IMR-90 (cell line): ENCODE results near the gene RHEX. TPM values are rescaled to one million over a fixed set of nuclear protein-coding genes. Genes with fewer than 3 reads are reported as not detected.

Experiments
- ATAC-seq: fragments of 200-7000 bp; cut with Tn5 transposase; 2 replicates; pipeline ENCODE4 v1.9.1; 2020; ENCODE audit warnings: low read depth, mild to moderate bottlenecking, moderate library complexity
- BruUV-seq: library from RNA; stranded (reverse); fragments of 400-500 nt; replicated peaks from 2 replicates; lab custom pipeline; 2021; lab: Mats Ljungman, UMichigan
- CTCF ChIA-PET: fragments of 300-600 bp; formaldehyde crosslinking; extraction: SDS; loops from one replicate; lab custom pipeline; 2021; ENCODE audit warnings: antibody characterized with exemption; lab: Yijun Ruan, JAX
- POLR2A ChIA-PET: fragments of 300-600 bp; sonication (Branson Sonifier 250); formaldehyde crosslinking; loops from one replicate; lab custom pipeline; 2022; ENCODE audit warnings: antibody characterized with exemption; ENCODE audit not compliant: unreplicated experiment; lab: Charles Lee
- DNase-seq: peaks from one replicate; pipeline ENCODE4 v3.0.0; 2013
- H2AFZ ChIP-seq: replicated peaks from 2 replicates; pipeline ENCODE3; 2013; ENCODE audit warnings: low read length, mild to moderate bottlenecking; ENCODE audit not compliant: poor library complexity
- H2AK5ac ChIP-seq: 2 replicates; pipeline ENCODE4 v1.6.1; 2013; ENCODE audit warnings: low read depth, low read length, inconsistent platforms
- H2AK9ac ChIP-seq: replicated peaks from 2 replicates; pipeline ENCODE3; 2013; ENCODE audit warnings: mild to moderate bottlenecking, low read depth, low read length, moderate library complexity; ENCODE audit not compliant: poor library complexity
- H2BK120ac ChIP-seq: 2 replicates; pipeline ENCODE4 v1.6.1; 2013; ENCODE audit warnings: low read depth, low read length, inconsistent platforms
- H2BK15ac ChIP-seq: 3 replicates; pipeline ENCODE4 v1.6.1; 2013; ENCODE audit warnings: low read depth, low read length, inconsistent platforms
- H2BK20ac ChIP-seq: 2 replicates; pipeline ENCODE4 v1.6.1; 2013; ENCODE audit warnings: low read depth, mild to moderate bottlenecking, inconsistent platforms, low read length, moderate library complexity
- H2BK5ac ChIP-seq: 2 replicates; pipeline ENCODE4 v1.6.1; 2013; ENCODE audit warnings: mild to moderate bottlenecking, low read depth, low read length, inconsistent platforms; ENCODE audit not compliant: poor library complexity, severe bottlenecking
- H3K14ac ChIP-seq: replicated peaks from 2 replicates; pipeline ENCODE4 v1.6.1; 2013; ENCODE audit warnings: low read depth, low read length, inconsistent platforms
- H3K18ac ChIP-seq: 2 replicates; pipeline ENCODE4 v1.6.1; 2013; ENCODE audit warnings: low read depth, low read length, control low read depth
- H3K23ac ChIP-seq: 2 replicates; pipeline ENCODE4 v1.6.1; 2013; ENCODE audit warnings: low read depth, low read length, inconsistent platforms
- H3K27ac ChIP-seq: 2 replicates; pipeline ENCODE4 v1.5.1; 2013; ENCODE audit warnings: mild to moderate bottlenecking, control low read depth, low read length; ENCODE audit not compliant: insufficient read depth
- H3K27me3 ChIP-seq: 2 replicates; pipeline ENCODE4 v1.6.1; 2013; ENCODE audit warnings: low read length; ENCODE audit not compliant: control insufficient read depth, insufficient read depth
- H3K36me3 ChIP-seq: 2 replicates; pipeline ENCODE4 v1.6.1; 2013; ENCODE audit warnings: low read length, mixed read lengths; ENCODE audit not compliant: control insufficient read depth, insufficient read depth
- H3K4ac ChIP-seq: 2 replicates; pipeline ENCODE4 v1.6.1; 2013; ENCODE audit warnings: low read depth, low read length, inconsistent platforms
- H3K4me1 ChIP-seq: 2 replicates; pipeline ENCODE4 v1.6.1; 2013; ENCODE audit warnings: low read length, mixed read lengths; ENCODE audit not compliant: control insufficient read depth, insufficient read depth
- H3K4me2 ChIP-seq: 2 replicates; pipeline ENCODE4 v1.6.1; 2013; ENCODE audit warnings: low read depth, mild to moderate bottlenecking, control low read depth, low read length, moderate library complexity
- H3K4me3 ChIP-seq: 2 replicates; pipeline ENCODE4 v1.5.1; 2013; ENCODE audit warnings: low read depth, mild to moderate bottlenecking, control low read depth, low read length, moderate library complexity; ENCODE audit not compliant: insufficient read depth
- H3K56ac ChIP-seq: 2 replicates; pipeline ENCODE4 v1.6.1; 2013; ENCODE audit warnings: low read length, inconsistent platforms; ENCODE audit not compliant: insufficient read depth; ENCODE audit errors: extremely low read depth
- H3K79me1 ChIP-seq, 2 experiments: 2 replicates each; pipeline ENCODE4 v1.6.1; 2013; ENCODE audit warnings: low read length in 2 of 2, inconsistent platforms in 1 of 2, low read depth in 1 of 2
- H3K9ac ChIP-seq: 2 replicates; pipeline ENCODE4 v1.6.1; 2013; ENCODE audit warnings: low read depth, low read length, control low read depth
- H3K9me1 ChIP-seq: 2 replicates; pipeline ENCODE4 v1.6.1; 2013; ENCODE audit warnings: low read length, inconsistent platforms; ENCODE audit not compliant: insufficient read depth
- H3K9me3 ChIP-seq: 2 replicates; pipeline ENCODE4 v1.6.1; 2013; ENCODE audit warnings: low read length; ENCODE audit not compliant: control insufficient read depth, insufficient read depth
- H4K20me1 ChIP-seq: 2 replicates; pipeline ENCODE4 v1.6.1; 2013; ENCODE audit warnings: low read length, inconsistent platforms; ENCODE audit not compliant: insufficient read depth
- H4K5ac ChIP-seq: 2 replicates; pipeline ENCODE4 v1.6.1; 2013; ENCODE audit warnings: mild to moderate bottlenecking, low read depth, low read length, control low read depth
- H4K8ac ChIP-seq, 2 experiments: 2 replicates each; pipeline ENCODE4 v1.6.1; 2013; ENCODE audit warnings: low read depth in 2 of 2, low read length in 2 of 2, control low read depth in 1 of 2, inconsistent platforms in 1 of 2
- H4K91ac ChIP-seq: 2 replicates; pipeline ENCODE4 v1.6.1; 2013; ENCODE audit warnings: low read depth, low read length, inconsistent platforms; ENCODE audit not compliant: insufficient read depth
- CHD1 ChIP-seq: IDR thresholded peaks from 2 replicates; pipeline ENCODE4 v1.6.1; 2012; ENCODE audit warnings: low read depth, low read length, improper control_type of control experiment
- FOS ChIP-seq: fragments of 150-350 bp; IDR thresholded peaks from 2 replicates; pipeline ENCODE4 v1.6.1; 2016; ENCODE audit warnings: low read depth, low read length
- POLR2A ChIP-seq: IDR thresholded peaks from 2 replicates; pipeline ENCODE4 v1.6.1; 2012; ENCODE audit warnings: mild to moderate bottlenecking, low read depth, low read length
- WGBS, 2 experiments: methylation state at CpG; one replicate each; pipeline versions ENCODE4 v1.1.5 to v1.1.7; 2013; ENCODE audit warnings: missing lambda C conversion rate in 2 of 2; ENCODE audit not compliant: insufficient read length in 1 of 2; ENCODE audit errors: extremely low coverage in 2 of 2; 5-methylcytosine and 5-hydroxymethylcytosine counted together
- dilution Hi-C: fragments of 300-500 bp; cut with HindIII; formaldehyde crosslinking; loops from one replicate; pipeline ENCODE4 v1.14.3; 2018; ENCODE audit warnings: low sequenced_read_pairs; ENCODE audit not compliant: unreplicated experiment
- in situ Hi-C: fragments of 300-500 bp; cut with MboI; formaldehyde crosslinking; loops from 3 replicates; pipeline ENCODE4 v1.14.3; 2019; ENCODE audit warnings: low sequenced_read_pairs, inconsistent platforms, mixed read lengths
- intact Hi-C: fragments of 100-400 bp; cut with micrococcal nuclease; formaldehyde crosslinking; loops from 2 replicates; pipeline ENCODE4 v1.10.0; 2022
- polyA plus RNA-seq, 3 experiments: library from polyadenylated mRNA; depleted of rRNA; stranded (reverse); fragments of >200 nt; gene quantifications; 2 replicates each; pipeline ENCODE4 v1.2.3, GENCODE V29; 2012; ENCODE audit warnings: low replicate concordance in 1 of 3
- total RNA-seq: library from RNA; depleted of rRNA; stranded (reverse); fragments of >200 nt; gene quantifications from 2 replicates; pipeline ENCODE4 v1.2.3, GENCODE V29; 2012

RHEX gene
- total and polyA plus RNA-seq, 2 of the 4 experiments (the other 2 are of a cell fraction): not detected

GRCh38 chr1:206015071-206015470 lies 37.9 kb upstream of the RHEX start:
- no peaks in the 10 kb centered on the region for H3K4me1 ChIP-seq
- intact Hi-C loops (no loop called here), in situ Hi-C loops (no loop called here), dilution Hi-C loops (no loop called here)
- no peak overlapping the region for H2BK120ac ChIP-seq
- no peak overlapping the region for H2AK5ac ChIP-seq
- H3K14ac ChIP-seq: no peak overlapping the region
- no peaks in the 10 kb centered on the region for H3K9me1 ChIP-seq
- no peak overlapping the region for H4K8ac ChIP-seq
- H3K27ac ChIP-seq: no peak overlapping the region
- no peak overlapping the region for H3K9ac ChIP-seq
- no peak overlapping the region for H2BK15ac ChIP-seq
- H3K18ac ChIP-seq: no peak overlapping the region
- H3K79me1 ChIP-seq: no peaks in the 10 kb centered on the region
- H2BK5ac ChIP-seq: no peak overlapping the region
- no peak for ATAC-seq
- ChIA-PET CTCF (interaction anchor here (0.8 to 1.0 kb wide), 2 partner anchors 31 to 91 kb away, joined by 3 read pairs; no protein-coding TSS in a partner anchor), POLR2A (no interaction called here)
- no peak overlapping the region for H4K5ac ChIP-seq
- no peaks in the 10 kb centered on the region for H4K20me1 ChIP-seq
- BruUV-seq: no TSS peak
- H3K4ac ChIP-seq: no peak overlapping the region
- peaks cover 43% of the 10 kb centered on the region for H3K27me3 ChIP-seq
- no CpG with 5 or more reads among the region's 1 CpG for WGBS, 2 experiments
- TF ChIP-seq FOS (no peak), CHD1 (no peak), POLR2A (no peak)
- DNase-seq: no peak
- H3K23ac ChIP-seq: no peak overlapping the region
- no peaks in the 10 kb centered on the region; the same call in 1 of the 2 replicates for H3K9me3 ChIP-seq
- H3K56ac ChIP-seq: no peak overlapping the region
- H2AFZ ChIP-seq: no peak overlapping the region
- H3K4me2 ChIP-seq: no peak overlapping the region
- no peak overlapping the region for H2AK9ac ChIP-seq
- H4K91ac ChIP-seq: no peak overlapping the region
- H3K36me3 ChIP-seq: no peaks in the 10 kb centered on the region
- no peak overlapping the region for H3K4me3 ChIP-seq
- no peak overlapping the region for H2BK20ac ChIP-seq
